Measurements from ENCODE around the gene DSCAML1.

Gene DSCAML1

DNA sequence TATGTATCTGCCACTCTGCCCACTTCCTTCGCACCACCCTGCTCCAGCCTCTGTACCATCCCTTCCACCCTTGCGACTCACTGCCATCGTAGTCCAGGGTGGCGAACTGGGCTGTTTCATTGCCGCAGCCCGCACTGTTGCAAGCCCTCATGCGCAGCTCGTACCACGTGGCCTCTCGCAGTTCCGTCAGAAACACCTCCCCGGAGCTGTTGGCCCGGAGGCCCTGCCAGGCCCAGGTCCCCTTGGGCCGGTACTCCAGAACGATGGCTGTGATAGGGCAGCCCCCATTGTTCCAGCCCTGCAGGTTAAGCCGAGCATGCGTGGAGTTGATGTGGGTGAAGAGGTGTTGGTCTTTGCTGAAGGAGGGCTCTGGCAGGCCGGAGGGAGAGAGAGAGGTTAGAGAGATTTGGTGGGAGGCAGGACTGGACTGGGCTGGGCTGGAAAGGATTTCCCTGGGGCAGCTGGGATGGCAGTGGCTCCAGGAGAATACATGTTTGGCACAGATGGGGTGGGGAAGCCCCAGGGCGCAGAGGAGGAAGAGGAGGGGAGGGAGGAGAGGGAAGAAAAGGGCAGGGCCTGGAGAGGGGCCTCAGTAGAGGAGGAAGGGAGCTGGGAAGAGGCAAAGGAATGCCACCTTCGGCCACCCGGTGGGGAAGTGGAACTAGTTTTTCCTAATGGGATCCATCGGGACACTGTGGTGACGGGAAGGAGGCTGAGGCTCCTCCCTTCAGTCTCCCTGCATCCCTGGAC lies 359.8 kb downstream of the DSCAML1 start:
- no peak for DNase-seq

- DNase-seq = no peak
These were observed 361.7 kb downstream of the DSCAML1 start for GRCh38 chr11:117435326-117435725.

DNA sequence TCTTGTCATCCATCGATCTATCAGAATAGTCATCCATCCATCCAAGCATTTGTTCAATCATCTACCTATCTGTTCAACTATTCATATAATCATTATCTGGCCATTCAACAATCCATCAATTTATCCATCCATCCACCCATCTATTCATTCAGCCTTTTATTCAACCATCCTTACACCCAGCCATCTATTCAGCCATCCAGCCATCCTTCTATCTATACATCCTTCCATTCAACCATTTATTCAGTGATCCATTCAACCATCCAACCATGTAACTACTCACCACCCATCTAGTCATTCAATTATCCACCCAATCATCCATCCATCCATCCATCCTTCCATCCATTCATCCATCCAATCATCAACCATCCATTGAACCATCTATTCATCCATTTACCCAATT lies 362.5 kb downstream of the DSCAML1 start:
- no peak for DNase-seq

GRCh38 chr11:117433717-117434116 lies 363.3 kb downstream of the DSCAML1 start:
- no peak for DNase-seq

DNA sequence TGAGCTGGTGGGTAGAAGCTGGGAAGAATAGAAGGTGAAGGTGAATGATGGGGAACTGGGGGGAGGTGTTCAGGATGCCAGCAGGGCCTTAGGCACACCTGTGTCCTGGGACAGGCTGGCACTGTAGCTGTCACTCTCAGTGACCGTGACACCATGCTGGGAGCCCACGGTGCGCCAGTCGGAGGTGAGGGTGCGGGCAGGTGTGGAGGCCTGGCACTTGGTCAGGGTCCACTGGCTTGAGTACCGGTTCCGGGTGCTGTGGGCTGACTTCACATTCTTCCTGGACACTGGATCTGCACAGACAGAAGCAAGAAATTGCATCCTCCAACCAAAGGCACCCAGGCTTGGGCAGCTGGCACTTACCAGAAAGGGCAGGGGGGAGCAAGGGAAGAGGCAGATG lies 365.6 kb downstream of the DSCAML1 start:
- no peak for DNase-seq

DNA sequence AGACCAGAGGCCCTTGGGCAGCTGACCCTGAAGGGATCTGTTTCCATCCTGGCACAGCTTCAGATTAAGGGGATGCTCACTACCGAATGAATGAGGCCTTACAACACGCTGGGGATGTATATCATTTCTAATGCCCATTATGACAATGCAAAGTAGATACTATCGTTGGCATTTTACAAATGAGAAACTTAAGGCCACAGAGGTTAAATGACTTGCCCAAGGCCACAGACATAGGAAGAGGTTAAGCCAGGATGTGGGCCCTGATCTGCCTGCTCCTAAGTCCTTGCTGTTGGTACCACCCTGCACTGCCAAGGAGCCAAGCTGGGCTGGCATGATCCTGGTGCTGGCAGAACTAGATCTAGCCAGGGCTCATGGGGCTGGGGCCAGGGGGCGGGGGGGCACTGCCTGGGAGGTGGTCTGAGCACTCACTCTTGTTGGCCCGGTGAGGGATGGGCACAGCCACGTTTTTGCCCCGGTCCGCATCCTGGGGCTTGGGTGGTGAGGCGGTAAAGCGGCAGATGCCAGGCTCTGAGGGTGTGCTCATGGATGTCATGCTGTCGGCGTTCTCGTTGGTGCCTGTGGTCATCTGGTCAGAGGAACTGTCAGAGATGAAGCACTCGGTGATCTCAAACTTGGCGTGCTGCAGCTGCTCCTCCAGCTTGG lies 366.6 kb downstream of the DSCAML1 start:
- DNase-seq = no peak

GRCh38 chr11:117428856-117429229 lies 368.2 kb downstream of the DSCAML1 start:
- DNase-seq = no peak

DNA sequence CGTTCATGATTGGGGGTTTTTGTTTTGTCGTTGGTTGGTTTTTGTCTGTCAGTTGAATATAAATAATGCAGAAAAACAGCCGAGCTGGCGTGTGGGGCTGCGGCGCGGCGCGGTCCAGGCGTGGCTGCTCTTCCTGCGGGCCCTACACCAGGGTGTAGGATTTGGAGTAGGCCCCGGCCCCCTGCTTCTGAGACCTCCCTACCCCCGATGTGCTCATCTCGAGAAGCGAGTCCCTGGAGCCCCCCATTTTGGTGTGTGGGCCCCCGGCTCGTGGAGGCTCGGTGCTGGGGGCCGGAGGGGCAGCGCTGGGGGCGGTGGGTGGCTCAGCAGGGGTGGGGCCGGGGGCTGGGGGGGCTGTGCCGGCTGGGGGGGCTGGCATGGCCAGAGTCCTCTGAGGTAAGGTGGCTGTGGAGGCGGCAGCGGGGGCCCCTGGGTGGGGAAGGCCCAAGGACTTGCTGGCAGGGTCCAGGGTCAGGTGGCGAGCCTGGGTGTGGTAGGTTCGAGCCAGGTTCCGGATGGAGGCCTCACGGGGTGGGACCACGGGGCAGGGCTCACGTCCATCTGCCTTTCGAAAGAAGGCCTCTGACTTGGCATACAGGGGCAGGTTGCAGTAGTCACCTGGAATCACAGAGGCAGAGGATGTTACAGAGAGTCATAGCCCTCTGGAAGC lies 368.7 kb downstream of the DSCAML1 start:
- DNase-seq = no peak

DNA sequence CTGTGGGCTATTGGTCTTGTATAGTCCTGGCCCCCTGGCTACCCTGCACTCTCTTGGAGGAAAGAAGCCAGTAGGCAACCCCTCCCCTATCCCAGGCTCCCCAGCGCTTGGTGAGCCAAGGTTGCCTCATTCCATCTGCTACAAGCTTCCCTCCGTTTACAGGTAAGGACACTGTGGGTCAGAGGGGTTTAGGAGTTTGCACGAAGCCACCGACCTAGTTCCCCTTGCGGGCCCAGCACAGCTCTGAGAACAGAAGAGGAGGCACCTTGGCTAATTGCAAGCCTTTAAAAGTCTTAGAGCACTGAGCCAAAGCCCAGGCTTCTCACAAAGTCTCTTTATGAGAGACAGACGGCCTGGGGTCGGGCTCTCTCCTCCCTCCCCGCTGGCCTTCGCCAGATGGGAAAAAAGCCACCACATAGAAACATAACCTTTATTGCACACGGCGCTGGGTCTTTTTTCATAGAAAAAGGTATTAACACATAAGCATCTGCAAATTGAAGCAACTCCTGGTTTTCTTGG lies 369.6 kb downstream of the DSCAML1 start:
- DNase-seq = no peak

DNA sequence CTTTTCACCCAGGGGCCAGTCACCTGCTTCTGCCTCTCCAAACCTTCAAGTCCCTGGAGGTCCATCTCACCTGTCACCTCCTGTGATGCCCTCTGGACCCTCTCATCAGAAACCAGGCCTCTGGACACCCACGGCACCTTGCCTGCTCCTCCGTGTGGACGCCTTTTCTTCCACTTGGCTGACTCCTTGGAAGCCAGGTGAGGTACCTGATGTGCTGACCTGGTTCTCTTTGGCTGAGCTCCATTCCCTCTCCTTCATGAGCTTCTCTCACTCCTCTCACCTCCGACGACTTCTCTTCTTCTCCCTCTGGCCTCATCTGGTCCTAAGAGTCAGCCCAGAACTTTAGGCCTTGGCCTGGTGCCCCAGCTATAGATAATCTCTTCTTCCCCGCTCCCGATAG lies 370.1 kb downstream of the DSCAML1 start:
- no peak for DNase-seq

GRCh38 chr11:117426297-117426685 lies 370.7 kb downstream of the DSCAML1 start:
- DNase-seq = peak; percentile 70

- no peak for DNase-seq
These were observed 371.2 kb downstream of the DSCAML1 start for GRCh38 chr11:117425679-117426296.

GRCh38 chr11:117424781-117425180 lies 372.2 kb downstream of the DSCAML1 start:
- DNase-seq = no peak

- no peak for DNase-seq
These were observed 373.9 kb downstream of the DSCAML1 start for GRCh38 chr11:117423046-117423575.

DNA sequence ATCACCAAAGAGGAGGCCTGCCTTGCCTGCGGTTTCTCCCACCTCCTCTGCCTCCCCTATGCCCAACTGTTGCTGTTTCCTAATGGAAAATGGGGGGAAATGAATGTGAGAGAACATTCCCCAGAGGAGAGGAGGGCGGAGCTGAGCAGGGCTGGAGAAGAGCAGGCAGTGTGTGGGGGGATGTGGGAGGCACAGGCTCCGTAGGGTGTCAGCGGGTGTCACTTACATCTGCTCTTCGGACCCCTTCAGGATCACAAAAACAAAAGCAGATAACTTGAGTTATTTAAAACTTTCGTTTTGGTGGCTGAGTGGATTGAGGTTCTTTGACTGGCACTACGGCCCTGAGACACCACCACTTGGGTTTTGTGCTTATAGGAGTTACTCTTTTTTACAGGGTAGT lies 375.5 kb downstream of the DSCAML1 start:
- DNase-seq = no peak

GRCh38 chr11:117421041-117421440 lies 376.0 kb downstream of the DSCAML1 start:
- no peak for DNase-seq

DNA sequence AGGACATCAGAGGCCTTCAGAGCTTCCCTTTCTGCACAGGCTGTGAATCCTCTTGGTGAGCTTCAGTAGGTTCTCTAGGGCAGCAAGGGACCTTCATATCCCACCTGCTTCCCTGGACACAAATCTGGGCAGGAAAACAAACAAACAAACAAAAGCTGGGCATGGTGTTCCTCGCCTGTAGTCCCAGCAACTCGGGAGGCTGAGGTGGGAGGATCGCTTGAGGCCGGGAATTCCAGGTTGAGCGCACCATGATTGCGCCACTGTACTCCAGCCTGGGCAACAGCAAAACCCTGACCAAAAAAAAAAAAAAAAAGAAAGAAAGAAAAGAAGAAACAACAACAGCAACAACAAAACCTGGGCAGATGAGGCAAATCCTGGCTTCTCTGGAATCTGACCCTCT lies 376.4 kb downstream of the DSCAML1 start:
- no peak for DNase-seq

DNA sequence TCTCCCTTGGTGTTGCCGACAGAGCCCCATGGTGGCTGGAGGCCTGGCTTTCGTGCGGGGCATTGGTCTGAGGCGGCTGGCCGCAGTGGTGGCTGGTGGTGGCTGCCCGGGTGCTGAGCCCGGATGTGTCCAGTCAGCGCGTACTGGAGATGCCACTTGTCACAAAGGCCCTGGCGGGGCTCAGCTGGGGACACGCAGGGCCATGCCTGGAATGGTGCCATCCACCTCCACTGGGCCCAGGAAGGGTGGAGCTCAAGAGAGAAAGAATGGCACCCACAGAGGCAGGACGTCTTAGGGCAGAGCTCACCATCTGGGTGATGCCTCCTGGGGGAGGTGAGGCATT lies 376.9 kb downstream of the DSCAML1 start:
- DNase-seq = no peak

- no peak for DNase-seq
These were observed 377.4 kb downstream of the DSCAML1 start for GRCh38 chr11:117419482-117420142.

- no peak for DNase-seq
These were observed 378.1 kb downstream of the DSCAML1 start for GRCh38 chr11:117418737-117419481.

DNA sequence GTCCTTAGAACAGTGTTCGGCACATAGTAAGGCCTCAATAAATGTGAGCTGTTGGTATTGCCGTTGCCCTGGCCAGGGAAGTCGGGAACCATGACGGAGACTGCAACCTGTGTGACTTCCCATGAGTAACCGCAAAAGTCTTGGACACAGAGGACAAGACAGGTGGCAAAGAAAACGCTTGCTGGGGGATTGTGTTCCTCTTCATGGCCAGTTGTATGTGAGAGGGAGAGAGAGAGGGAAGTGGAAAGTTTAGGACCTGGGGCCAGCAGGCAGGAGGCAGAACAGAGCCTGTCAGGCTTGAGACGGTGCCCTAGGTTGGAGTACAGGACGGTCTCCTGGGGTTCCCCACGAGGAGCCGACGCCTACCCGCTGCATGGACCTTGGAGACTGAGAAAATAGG lies 379.2 kb downstream of the DSCAML1 start:
- DNase-seq = no peak

DNA sequence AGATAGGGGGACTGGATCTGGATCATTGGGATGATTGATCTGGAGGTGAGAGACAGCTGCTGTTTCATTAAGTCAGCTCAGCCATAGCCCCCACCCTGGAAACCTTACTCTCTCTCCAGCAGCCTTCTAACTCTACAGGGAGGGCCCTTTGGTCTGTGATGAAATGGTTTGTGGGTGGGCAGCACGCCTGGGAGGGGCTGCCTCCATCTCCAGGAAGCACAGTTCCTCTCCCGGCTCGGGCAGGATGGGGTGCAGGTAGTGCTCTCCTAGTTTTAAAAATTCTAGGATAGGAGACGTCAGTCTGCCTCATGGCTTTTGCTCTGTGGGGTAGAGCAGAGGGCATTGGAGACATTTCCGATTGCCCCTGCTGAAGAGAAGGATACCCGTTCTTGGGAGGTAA lies 379.7 kb downstream of the DSCAML1 start:
- DNase-seq = no peak

Measured in T-helper 9 cell (primary cell).